Activated effector memory CD4-positive, alpha-beta T cell treated with Interleukin-2 at 50 U/mL for 16 hours (primary cell): Measurements from ENCODE around the gene MAGOH.
"Not testable (repeated sequence)": the region's sequence is repeated elsewhere in the genome, so short reads cannot be mapped to it uniquely, and the experiment has no call there.

Experiments
- DNase-seq: peaks from one replicate; pipeline ENCODE4 v3.0.0-alpha.2; 2020

Gene MAGOH

GRCh38 chr1:53238197-53239155 is at the start of gene MAGOH:
TSS of gene MAGOH (minus strand) at chr1:53238518. CDS start at chr1:53238448, 70 bp downstream.
- peak; percentile 89 for DNase-seq

GRCh38 chr1:53286955-53287354 is 48.6 kb upstream of the MAGOH start:
- no peak for DNase-seq

DNA sequence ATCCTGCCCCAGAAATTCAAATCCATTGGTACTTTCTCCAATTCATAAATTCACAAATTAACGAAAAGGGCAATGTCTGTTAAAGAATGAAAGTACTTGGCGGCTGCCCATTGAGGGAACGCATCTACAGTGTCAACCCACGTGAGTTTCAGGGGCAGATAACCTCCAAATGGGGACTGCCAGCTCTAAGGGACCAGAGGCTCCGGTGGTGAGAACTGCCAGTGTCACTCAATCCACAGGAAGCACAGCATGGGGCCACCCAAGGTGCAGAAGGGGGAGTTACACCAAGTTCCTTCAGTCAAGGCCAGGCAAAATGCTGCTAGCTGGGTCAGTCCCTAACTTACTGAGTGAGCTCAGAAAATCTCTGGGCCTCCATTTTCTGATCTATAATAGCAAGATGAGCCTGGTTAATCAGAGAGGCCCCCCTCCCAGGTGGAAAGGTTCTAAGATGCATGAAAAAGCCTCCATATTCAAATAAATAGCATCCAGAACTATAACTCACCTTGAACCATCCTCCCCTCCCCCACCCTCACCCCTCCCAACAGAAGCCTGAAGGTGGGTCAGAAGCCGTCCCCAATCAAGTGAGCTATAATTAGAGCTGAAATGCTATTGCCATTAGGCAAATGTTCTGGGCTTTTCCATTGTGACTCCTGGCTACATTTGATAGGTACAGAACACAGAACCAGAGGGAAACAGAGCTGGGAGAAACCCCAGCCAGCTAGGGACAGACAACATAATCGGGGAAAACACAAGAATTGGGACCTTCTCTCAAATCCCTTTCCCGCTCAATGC is 47.8 kb upstream of the MAGOH start:
- no peak for DNase-seq

GRCh38 chr1:53285546-53285945 is 47.2 kb upstream of the MAGOH start:
- no peak for DNase-seq

DNA sequence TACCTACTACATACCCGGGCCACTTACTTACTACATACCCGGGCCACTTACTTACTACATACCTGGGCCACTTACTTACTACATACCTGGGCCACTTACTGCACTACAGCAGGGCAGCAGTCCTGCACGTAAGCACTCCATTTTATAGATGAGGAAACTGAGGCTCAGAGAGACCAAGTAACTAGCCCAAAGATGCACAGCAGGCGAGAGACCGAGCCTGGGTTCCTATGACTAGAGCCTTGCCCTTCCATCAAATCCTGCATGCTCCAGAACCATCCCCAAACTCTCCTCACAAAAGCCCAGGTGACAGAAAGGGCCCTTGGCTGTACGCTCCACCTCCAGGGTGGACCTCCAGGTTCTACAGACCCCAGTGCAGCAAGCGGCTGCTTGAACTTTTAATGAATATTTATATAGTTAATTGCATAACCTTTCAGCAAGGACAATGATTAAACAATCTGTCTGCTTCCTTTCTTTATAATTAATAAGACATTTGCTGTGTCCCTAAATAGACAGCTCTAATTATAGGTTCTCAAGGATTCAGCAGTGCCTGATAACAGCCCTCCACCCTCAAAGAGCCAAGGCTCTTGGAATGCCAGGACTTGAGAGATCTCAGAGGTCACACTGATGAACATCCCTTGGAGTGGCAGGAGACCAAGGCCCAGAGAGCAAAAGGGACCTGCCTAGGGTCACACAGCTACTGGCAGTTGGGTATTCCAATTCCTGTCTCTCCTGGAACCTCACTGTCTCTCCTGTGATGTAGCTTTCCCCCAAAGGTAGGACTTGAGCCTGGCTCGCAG is 46.1 kb upstream of the MAGOH start:
- no peak for DNase-seq

- not testable (repeated sequence) for DNase-seq
Observed at GRCh38 chr1:53283156-53283555, 44.8 kb upstream of the MAGOH start.

DNA sequence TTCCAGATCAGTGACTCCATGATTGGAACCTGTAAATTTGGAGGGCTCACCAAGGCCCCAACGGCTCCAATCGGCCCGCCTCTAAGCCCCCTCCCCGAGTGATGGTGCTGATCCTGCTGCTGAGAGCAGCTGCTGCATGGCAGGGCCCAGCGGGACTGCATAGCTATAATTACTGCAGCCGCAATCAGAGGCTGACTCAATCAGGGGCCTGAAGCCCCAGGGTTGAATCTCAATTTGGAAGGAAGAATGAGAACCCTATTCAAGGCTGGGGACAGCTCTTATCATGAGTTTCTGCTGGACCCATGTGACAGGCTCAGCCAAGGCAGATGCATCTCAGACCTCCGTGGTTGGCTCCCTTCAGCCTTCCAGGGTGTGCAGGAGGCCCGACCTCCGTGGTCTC is 42.8 kb upstream of the MAGOH start:
- DNase-seq: no peak

- DNase-seq: no peak
Observed at GRCh38 chr1:53280496-53280895, 42.2 kb upstream of the MAGOH start.

- no peak for DNase-seq
Observed at GRCh38 chr1:53279296-53280200, 41.2 kb upstream of the MAGOH start.

- DNase-seq: peak; percentile 62
Observed at GRCh38 chr1:53278298-53278725, 40.0 kb upstream of the MAGOH start.

DNA sequence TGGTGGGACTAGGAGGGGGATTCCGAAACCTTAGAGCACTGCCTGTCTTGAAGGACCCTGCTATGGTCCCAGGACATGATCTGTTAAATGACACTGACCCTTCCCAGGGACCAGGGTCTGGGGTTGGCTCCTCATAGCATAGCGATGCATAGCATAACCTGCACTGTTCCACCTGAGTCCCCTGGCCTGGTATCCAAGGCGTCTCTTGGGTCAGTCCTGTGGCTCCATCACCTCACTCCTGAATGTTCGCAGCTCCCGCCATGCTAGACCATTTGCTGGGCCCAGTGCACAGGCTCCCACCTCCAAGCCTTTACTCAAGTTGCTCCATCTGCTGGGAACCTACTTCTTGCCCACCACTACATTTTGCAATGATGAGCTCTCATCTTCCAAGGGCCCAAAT is 39.0 kb upstream of the MAGOH start:
- DNase-seq: no peak

GRCh38 chr1:53276902-53277281 is 38.6 kb upstream of the MAGOH start:
- no peak for DNase-seq

DNA sequence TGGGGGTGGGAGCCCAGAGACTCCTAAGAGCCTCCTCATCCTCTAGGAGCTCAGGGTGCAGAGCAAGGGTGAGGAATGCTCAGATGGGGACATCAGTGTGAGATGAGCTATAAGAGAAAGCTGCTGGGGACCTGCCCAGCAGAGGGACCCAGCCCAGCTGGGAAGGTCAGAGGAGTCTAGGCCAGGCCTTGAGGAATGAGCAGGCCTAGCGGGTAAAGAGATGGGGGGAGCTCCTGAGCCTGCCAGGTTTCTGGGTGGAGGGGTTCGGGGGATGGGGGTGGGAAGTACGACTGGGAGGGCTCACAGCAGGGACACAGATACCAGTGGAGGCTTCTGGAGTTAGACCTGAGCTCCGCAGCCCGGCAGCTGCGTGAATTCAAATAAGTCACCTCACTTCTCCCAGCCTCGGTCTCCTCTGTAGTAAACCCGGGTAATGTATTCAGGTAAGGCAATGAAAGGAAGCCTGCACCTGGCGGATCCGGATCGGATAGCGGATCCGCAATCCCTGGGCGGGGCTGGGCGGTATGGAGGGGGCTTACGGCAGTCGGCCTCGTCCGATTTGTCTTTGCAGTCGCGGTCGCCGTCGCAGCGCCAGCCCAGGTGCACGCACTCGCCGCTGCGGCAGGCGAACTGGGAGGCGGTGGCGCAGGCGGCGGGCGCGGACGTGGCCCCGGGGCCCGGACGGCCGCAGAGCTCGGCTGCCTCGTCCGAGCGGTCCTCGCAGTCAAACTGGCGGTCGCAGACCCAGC is 38.0 kb upstream of the MAGOH start:
- DNase-seq: no peak

DNA sequence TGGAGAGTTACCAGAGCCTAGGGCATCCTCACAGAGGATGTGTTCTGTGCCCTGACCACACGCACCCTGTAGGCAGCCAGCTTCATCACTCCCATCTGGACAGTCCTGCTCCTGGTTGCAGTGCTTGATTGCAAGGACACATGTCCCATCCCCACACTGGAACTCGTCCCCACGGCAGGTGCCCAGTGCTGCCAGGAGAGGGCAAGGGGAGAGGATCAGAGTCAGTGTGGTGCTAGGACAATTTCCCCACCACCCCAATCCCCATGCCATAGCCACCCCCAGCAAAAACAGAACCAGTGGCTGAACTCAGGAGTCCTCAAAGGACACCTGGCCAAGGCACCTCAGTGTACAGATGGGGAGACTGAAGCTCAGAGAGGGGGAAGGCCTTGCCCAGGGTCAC is 37.2 kb upstream of the MAGOH start:
- DNase-seq: no peak

DNA sequence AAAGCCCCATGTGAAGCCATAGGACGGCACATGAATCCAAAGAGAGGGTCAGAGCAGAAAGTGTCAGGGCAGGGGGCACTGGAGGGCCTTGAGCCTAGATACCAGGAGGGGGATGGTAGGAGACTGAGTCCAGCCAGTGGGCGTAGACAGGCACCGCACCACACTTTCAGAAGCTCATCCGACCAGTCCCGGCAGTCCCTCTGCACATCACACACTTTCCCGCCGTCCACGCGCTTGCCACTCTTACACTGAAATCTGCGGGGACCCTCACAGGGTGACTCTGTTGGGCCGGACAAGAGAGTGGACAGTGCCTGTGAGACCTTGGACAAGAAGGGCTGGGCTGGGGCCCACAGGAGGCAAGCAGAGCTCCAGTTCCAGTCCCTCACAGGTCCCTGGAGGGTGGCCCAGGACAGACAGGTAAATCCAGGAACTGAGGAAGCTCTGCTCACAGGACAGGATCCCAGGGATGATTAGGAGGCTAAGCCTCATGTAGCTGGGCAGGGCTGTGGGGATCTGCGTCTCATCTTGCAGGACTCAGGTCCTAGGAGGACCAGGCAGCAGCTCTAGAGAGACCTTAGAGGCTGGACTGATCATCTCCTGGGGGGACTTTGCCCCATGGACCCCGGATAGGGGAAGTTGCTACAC is 36.3 kb upstream of the MAGOH start:
- DNase-seq: no peak

GRCh38 chr1:53274026-53274425 is 35.7 kb upstream of the MAGOH start:
- DNase-seq: no peak

DNA sequence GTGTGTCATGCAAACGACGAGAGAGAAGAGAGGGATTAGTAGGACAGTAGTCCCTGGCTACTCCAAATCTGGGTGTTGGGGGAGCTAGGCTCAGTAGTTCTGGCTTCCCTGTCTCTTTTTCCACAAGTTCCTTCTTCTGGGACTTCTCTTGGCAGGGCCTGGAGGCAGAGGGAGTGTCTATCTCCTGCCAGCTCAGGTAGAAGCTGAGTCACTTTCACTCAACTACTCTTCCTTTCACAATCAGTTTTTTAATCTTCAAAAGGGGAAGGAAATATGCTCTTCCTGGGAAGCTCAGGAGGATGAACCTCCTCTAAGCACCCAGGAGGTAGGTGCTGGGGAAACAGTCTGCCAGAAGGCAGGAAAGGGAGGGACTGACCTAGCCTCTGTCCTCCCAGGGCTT is 35.2 kb upstream of the MAGOH start:
- no peak for DNase-seq

GRCh38 chr1:53272349-53272748 is 34.0 kb upstream of the MAGOH start:
- DNase-seq: no peak

DNA sequence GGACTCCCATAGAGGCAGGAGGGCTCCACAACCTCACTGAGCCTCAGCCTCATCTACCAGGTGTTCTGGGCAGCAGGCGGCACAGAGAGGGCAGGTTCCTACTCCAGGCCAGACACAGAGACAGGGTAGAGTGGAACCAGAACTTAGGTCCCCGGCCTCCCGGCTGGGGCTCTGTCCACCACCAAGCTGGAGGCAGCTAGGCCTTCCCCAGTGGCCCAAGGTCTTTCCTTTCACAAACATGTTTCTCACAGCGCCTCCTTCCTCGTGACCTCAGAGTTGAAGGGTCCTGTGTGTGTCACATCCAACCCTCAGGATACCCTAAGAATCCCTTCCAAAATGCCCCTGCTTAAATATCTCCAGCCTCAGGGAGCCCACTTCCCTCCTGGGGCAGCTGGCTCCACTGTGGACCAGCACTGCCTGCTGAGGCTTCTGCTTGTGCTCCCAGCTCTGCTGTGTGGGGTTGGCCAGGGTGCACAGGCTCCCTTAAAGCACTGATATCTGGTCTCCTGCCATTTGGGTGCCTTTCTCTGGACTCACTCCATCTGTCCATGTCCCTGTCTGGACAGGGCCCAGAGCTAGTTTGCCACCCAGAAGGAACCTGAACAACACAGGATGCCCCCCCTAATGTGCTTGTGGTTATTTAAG is 33.2 kb upstream of the MAGOH start:
- no peak for DNase-seq

- no peak for DNase-seq
Observed at GRCh38 chr1:53270873-53271272, 32.6 kb upstream of the MAGOH start.
